ENCODE results near the gene SLC25A44. TPM values are rescaled to one million over a fixed set of nuclear protein-coding genes. Genes with fewer than 3 reads are reported as not detected.

The SLC25A44 gene
- total and polyA plus RNA-seq, 2 of the 8 experiments (the other 6 are each of a cell fraction or from before 2014, with no cell fraction given): 23.4 to 32.1 TPM

GRCh38 chr1:156160000-156160742 is 33.7 kb upstream of the SLC25A44 start (continued):
- TF ChIP-seq CHD7 (IDR thresholded peaks at IDR 0.05; ENCODE audit: insufficient replicate concordance, low read length) (no peak), POLR2A (IDR thresholded peaks at IDR 0.05; ENCODE audit: control extremely low read depth in 1 of 2, low read depth in 2 of 2, low read length in 2 of 2) (no peak), TCF12 (IDR thresholded peaks at IDR 0.05; ENCODE audit: low read depth, low read length) (no peak), JUN (IDR thresholded peaks at IDR 0.05; ENCODE audit: low read depth, low read length) (no peak), EGR1 (IDR thresholded peaks at IDR 0.05; ENCODE audit: borderline replicate concordance, low read depth, low read length) (no peak), RNF2 (IDR thresholded peaks at IDR 0.05; ENCODE audit: borderline replicate concordance, low read depth, low read length, missing control alignments, poor library complexity, severe bottlenecking) (no peak), JUND (IDR thresholded peaks at IDR 0.05; ENCODE audit: low read length) (no peak), TBP (IDR thresholded peaks at IDR 0.05; ENCODE audit: low read depth, low read length) (no peak), ZNF274 (IDR thresholded peaks at IDR 0.05; ENCODE audit: borderline replicate concordance, extremely low read depth, low read length) (no peak), RAD21 (IDR thresholded peaks at IDR 0.05 in 1 of 2, conservative IDR thresholded peaks at IDR 0.05 in 1 of 2; ENCODE audit: low read depth in 2 of 2, low read length in 2 of 2) (no peak)
